Measurements from ENCODE around the gene SBK2. TPM values are rescaled to one million over a fixed set of nuclear protein-coding genes. Genes with fewer than 3 reads are reported as not detected.

SBK2 gene
- total RNA-seq, 4 donors from 2014 or later: not detected

DNA sequence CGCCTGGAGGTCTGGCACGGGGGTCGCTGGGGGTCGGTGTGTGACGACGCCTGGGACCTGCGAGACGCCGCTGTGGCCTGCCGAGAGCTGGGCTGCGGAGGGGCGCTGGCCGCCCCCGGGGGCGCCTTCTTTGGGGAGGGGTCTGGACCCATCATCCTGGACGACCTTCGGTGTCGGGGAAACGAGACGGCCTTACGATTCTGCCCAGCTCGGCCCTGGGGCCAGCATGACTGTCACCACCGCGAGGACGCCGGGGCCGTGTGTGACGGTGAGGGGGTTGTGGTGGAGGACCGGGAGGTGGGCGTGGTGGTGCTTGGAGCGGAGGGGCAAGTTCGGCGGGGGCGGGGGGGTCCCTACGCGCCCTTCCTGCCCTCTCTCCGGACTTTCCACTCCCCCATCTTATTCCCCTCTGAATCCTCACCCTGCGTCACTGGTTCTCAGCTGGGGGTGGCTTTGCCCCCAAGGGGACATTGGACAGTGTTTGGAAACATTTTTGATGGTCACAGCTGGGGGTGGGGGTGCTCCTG is 43.2 kb downstream of the SBK2 start:
- peaks cover 0 to 43% (median 0%) of the 10 kb centered on the region in 4 donors for H3K27me3 ChIP-seq

GRCh38 chr19:55493052-55493644 is 43.8 kb downstream of the SBK2 start:
- H3K27me3 ChIP-seq: peaks cover 0 to 43% (median 0%) of the 10 kb centered on the region in 4 donors
- H3K27ac ChIP-seq: peak overlapping the region; percentile 20 to 74 (median 58)
- H3K4me3 ChIP-seq: peak overlapping the region in 1 of 4 donors; percentile 22
- DNase-seq: no peak
- TF ChIP-seq POLR2A (IDR thresholded peaks at IDR 0.05) (no peak), CTCF (IDR thresholded peaks at IDR 0.05) (no peak)
- H3K9me3 ChIP-seq: no peaks in the 10 kb centered on the region
- intact Hi-C loops (cut with DNase I): no loop called here
- WGBS, 2 donors: 53 to 57% methylated on average over 4 to 10 of the region's 18 CpGs
- H3K4me1 ChIP-seq: peaks cover 15 to 58% (median 16%) of the 10 kb centered on the region in 3 donors
- H3K36me3 ChIP-seq: no peaks in the 10 kb centered on the region

More for the DNA sequence above, 43.2 kb downstream of the SBK2 start:
- DNase-seq: no peak
- Histone ChIP-seq H3K27ac (peak overlapping the region; percentile 34 to 74 (median 58)), H3K9me3 (no peaks in the 10 kb centered on the region), H3K36me3 (no peaks in the 10 kb centered on the region), H3K4me1 (peaks cover 15 to 53% (median 16%) of the 10 kb centered on the region in 3 donors), H3K4me3 (peak overlapping the region in 2 of 4 donors; percentile 22 to 48)
- 20 to 32% methylated on average over 1 to 7 of the region's 38 CpGs for WGBS, 2 donors
- TF ChIP-seq CTCF (IDR thresholded peaks at IDR 0.05): no peak
- no peak for TF ChIP-seq POLR2A (IDR thresholded peaks at IDR 0.05)
- intact Hi-C loops (cut with DNase I): no loop called here

- no peaks in the 10 kb centered on the region for H3K9me3 ChIP-seq
- 22 to 34% methylated on average over 12 of the region's 12 CpGs for WGBS, 2 donors
- no peak overlapping the region for H3K4me3 ChIP-seq
- intact Hi-C loops (cut with DNase I): no loop called here
- peaks cover 0 to 43% (median 0%) of the 10 kb centered on the region in 4 donors for H3K27me3 ChIP-seq
- TF ChIP-seq POLR2A (IDR thresholded peaks at IDR 0.05) (no peak), CTCF (IDR thresholded peaks at IDR 0.05) (no peak)
- no peak for DNase-seq
- no peak overlapping the region for H3K27ac ChIP-seq
- peaks cover 16 to 65% (median 22%) of the 10 kb centered on the region in 3 donors for H3K4me1 ChIP-seq
- no peaks in the 10 kb centered on the region for H3K36me3 ChIP-seq
Observed at GRCh38 chr19:55492362-55492944, 44.5 kb downstream of the SBK2 start.

DNA sequence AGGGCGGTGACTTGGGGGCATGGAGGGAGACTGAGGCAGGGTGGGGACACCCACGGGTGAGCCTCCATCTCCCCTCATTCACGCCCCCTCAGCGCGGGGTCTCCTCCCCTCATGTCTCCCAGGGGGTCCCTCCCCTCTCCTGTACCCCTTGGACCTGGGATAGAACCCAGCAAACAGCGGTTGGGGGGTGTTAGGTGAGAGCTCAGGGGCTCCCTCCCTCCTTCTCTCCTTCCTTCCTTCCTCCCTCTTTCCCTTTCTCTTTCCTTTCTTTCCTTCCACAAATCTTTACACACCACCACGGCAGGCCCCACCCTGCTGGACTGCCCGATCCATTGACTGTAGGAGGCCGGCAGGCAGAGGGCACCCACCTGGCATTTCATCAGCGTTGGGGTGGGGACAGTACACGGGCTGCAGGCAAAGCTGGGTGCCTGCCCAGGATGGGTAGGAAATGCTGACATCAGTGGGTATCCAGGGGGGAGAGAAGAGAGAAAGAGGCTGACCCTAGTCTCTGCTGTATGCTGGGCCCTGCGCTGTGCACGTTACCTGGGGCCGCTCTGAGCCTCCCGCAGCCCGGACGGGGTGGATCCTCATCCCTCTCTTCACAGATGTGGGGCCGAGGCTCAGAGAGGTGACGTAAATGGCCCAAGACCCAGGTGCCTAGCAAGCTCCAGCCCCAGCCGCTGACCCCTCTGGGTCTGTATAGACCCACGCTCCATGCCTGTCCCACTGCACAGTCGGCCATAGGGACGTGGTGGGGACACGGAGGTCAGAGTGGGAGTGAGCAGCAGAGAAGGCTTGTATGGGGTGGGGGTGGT is 45.2 kb downstream of the SBK2 start:
- Histone ChIP-seq H3K27me3 (peaks cover 0 to 43% (median 0%) of the 10 kb centered on the region in 4 donors), H3K4me3 (no peak overlapping the region), H3K4me1 (peaks cover 22 to 72% (median 29%) of the 10 kb centered on the region in 3 donors), H3K27ac (peak overlapping the region in 3 of 4 donors; percentile 21 to 70 (median 38)), H3K36me3 (no peaks in the 10 kb centered on the region), H3K9me3 (no peaks in the 10 kb centered on the region)
- intact Hi-C loops (cut with DNase I): no loop called here
- no peak for TF ChIP-seq CTCF (IDR thresholded peaks at IDR 0.05)
- no peak for DNase-seq
- WGBS, 2 donors: 53 to 65% methylated on average over 13 of the region's 24 CpGs

All from esophagus squamous epithelium (tissue), 5 donors.